Endometrium (tissue), 2 donors: ENCODE measurements around the gene INKA1.
"Not testable (repeated sequence)": the region's sequence is repeated elsewhere in the genome, so short reads cannot be mapped to it uniquely, and the experiment has no call there.

Source experiments
- FAIRE-seq: peaks from 2 replicates; lab custom pipeline; 2012; peaks lifted over from hg19 to GRCh38; lab: Jason Lieb, UNC
- donor health status: control.
- donor health status: control.

The INKA1 gene

GRCh38 chr3:49802719-49803464, at the start of gene INKA1:
Gene INKA1, plus strand, starts transcription at chr3:49803261. Its CDS starts 132 bp downstream, at chr3:49803393.
- FAIRE-seq: no peak

GRCh38 chr3:49754536-49754935, 48.5 kb upstream of the INKA1 start:
- no peak for FAIRE-seq

GRCh38 chr3:49756036-49756435, 47.0 kb upstream of the INKA1 start:
- FAIRE-seq: no peak

- no peak for FAIRE-seq
Measured at GRCh38 chr3:49757197-49757596, 45.9 kb upstream of the INKA1 start.

GRCh38 chr3:49759226-49759625, 43.8 kb upstream of the INKA1 start:
- peak; percentile 73 for FAIRE-seq

GRCh38 chr3:49761661-49762060, 41.4 kb upstream of the INKA1 start:
- FAIRE-seq: no peak

GRCh38 chr3:49763981-49764380, 39.1 kb upstream of the INKA1 start:
- no peak for FAIRE-seq

GRCh38 chr3:49769286-49769915, 33.7 kb upstream of the INKA1 start:
- no peak for FAIRE-seq

GRCh38 chr3:49769926-49770325, 33.1 kb upstream of the INKA1 start:
- FAIRE-seq: no peak

- no peak for FAIRE-seq
Measured at GRCh38 chr3:49771340-49771938, 31.6 kb upstream of the INKA1 start.

GRCh38 chr3:49772703-49773102, 30.4 kb upstream of the INKA1 start:
- FAIRE-seq: no peak

- FAIRE-seq: no peak
Measured at GRCh38 chr3:49775538-49775937, 27.5 kb upstream of the INKA1 start.

- FAIRE-seq: not testable (repeated sequence)
Measured at GRCh38 chr3:49776101-49776500, 27.0 kb upstream of the INKA1 start.

GRCh38 chr3:49779358-49780079, 23.5 kb upstream of the INKA1 start:
- no peak for FAIRE-seq

GRCh38 chr3:49780080-49780974, 22.7 kb upstream of the INKA1 start:
- FAIRE-seq: no peak

- FAIRE-seq: not testable (repeated sequence)
Measured at GRCh38 chr3:49780975-49781365, 22.1 kb upstream of the INKA1 start.

GRCh38 chr3:49781415-49782199, 21.5 kb upstream of the INKA1 start:
- FAIRE-seq: no peak

GRCh38 chr3:49782277-49782676, 20.8 kb upstream of the INKA1 start:
- not testable (repeated sequence) for FAIRE-seq

- no peak for FAIRE-seq
Measured at GRCh38 chr3:49785565-49786356, 17.3 kb upstream of the INKA1 start.
